Caco-2 (cell line): ENCODE data around the gene NEDD1. TPM values are rescaled to one million over a fixed set of nuclear protein-coding genes. Genes with fewer than 3 reads are reported as not detected.

Source experiments
- BruUV-seq: library from RNA; stranded (reverse); fragments of 400-500 nt; replicated peaks from 2 replicates; lab custom pipeline; 2021; lab: Mats Ljungman, UMichigan
- CTCF ChIA-PET: fragments of 300-600 bp; sonication (Branson Sonifier 250); formaldehyde crosslinking; loops from one replicate; lab custom pipeline; 2022; ENCODE audit warnings: antibody characterized with exemption; lab: Charles Lee
- POLR2A ChIA-PET: fragments of 300-600 bp; sonication (Branson Sonifier 250); formaldehyde crosslinking; loops from one replicate; lab custom pipeline; 2022; ENCODE audit warnings: antibody characterized with exemption; lab: Charles Lee
- DNase-seq, 2 experiments: peaks; one replicate each; pipeline versions ENCODE4 v3.0.0 to v3.0.0-alpha.2; 2020 to 2022
- H3K27me3 ChIP-seq: replicated peaks from 2 replicates; pipeline ENCODE4 v1.6.0; 2011; ENCODE audit warnings: low read length; ENCODE audit not compliant: control insufficient read depth, insufficient read depth
- H3K36me3 ChIP-seq: 2 replicates; pipeline ENCODE4 v1.5.1; 2011; ENCODE audit warnings: low read length; ENCODE audit not compliant: control insufficient read depth, insufficient read depth
- H3K4me1 ChIP-seq: fragments of 250-450 bp; sonication (Bioruptor Pico); 2 replicates; pipeline ENCODE4 v1.5.1; 2020; ENCODE audit warnings: mild to moderate bottlenecking
- H3K4me3 ChIP-seq: 2 replicates; pipeline ENCODE4 v1.5.1; 2011; ENCODE audit warnings: low read depth, mild to moderate bottlenecking, control low read depth, low read length
- H3K9me3 ChIP-seq: fragments of 250-450 bp; sonication (Bioruptor Pico); 2 replicates; pipeline ENCODE4 v1.5.1; 2020; ENCODE audit warnings: mild to moderate bottlenecking, moderate library complexity
- H3K27ac Mint-ChIP-seq: one replicate; pipeline ENCODE4 v1.8.0; 2022; ENCODE audit warnings: mixed read lengths; ENCODE audit not compliant: unreplicated experiment
- H3K27me3 Mint-ChIP-seq: one replicate; pipeline ENCODE4 v1.8.0; 2022; ENCODE audit warnings: mixed read lengths; ENCODE audit not compliant: insufficient read depth, unreplicated experiment
- H3K36me3 Mint-ChIP-seq: one replicate; pipeline ENCODE4 v1.8.0; 2022; ENCODE audit warnings: mild to moderate bottlenecking, mixed read lengths; ENCODE audit not compliant: insufficient read depth, unreplicated experiment
- H3K4me1 Mint-ChIP-seq: one replicate; pipeline ENCODE4 v1.8.0; 2022; ENCODE audit warnings: low read depth, mixed read lengths; ENCODE audit not compliant: unreplicated experiment
- H3K4me3 Mint-ChIP-seq: one replicate; pipeline ENCODE4 v1.8.0; 2022; ENCODE audit warnings: mild to moderate bottlenecking, moderate library complexity, mixed read lengths; ENCODE audit not compliant: unreplicated experiment
- H3K9me3 Mint-ChIP-seq: one replicate; pipeline ENCODE4 v1.8.0; 2022; ENCODE audit warnings: mixed read lengths; ENCODE audit not compliant: unreplicated experiment
- intact Hi-C: fragments of 100-400 bp; cut with micrococcal nuclease; formaldehyde crosslinking; loops from one replicate; pipeline ENCODE4 v1.10.0; 2022; ENCODE audit not compliant: unreplicated experiment
- total RNA-seq: library from RNA; stranded (reverse); gene quantifications from 2 replicates; pipeline ENCODE4 v1.2.3, GENCODE V29; 2022
- TF ChIP-seq, protein P1 (sequence below), 2 experiments: fragments of 200-600 bp in 1 of 2; IDR thresholded peaks; 1 replicate in 1 of 2; 2 replicates in 1 of 2; pipeline versions ENCODE4 v1.5.1 to v1.8.0; 2011 to 2022; ENCODE audit warnings: antibody characterized with exemption in 1 of 2, control low read depth in 1 of 2, inconsistent platforms in 1 of 2, low read depth in 1 of 2, low read length in 1 of 2, mild to moderate bottlenecking in 1 of 2, moderate library complexity in 1 of 2; ENCODE audit not compliant: insufficient read depth in 1 of 2, severe bottlenecking in 1 of 2, unreplicated experiment in 1 of 2

Gene NEDD1
- total RNA-seq, 1 experiment from 2014 or later: 21.9 TPM

DNA sequence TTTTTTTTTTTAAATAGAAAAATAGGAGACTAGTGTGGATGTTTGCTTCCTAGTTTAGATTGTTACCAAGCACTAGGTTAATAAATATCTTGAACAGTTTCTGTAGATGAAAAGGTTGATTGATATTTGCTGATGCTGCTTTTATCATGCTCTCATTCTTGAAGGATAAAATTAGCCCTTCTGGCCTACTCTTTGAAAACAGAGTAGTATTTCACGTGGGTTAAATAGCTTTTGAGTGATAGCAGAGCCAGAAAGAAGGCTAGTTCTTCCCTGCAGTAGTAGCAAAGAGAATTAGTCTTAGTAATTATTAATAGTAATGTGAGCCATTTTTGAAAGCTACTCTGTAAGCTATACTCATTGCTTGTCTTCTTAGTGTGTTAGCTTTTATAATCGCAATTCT lies 5.2 kb downstream of the NEDD1 start:
- Mint-ChIP-seq H3K36me3 (peaks cover 5% of the 10 kb centered on the region), H3K27ac (no peak overlapping the region), H3K27me3 (no peaks in the 10 kb centered on the region), H3K4me1 (peaks cover 14% of the 10 kb centered on the region), H3K4me3 (no peak overlapping the region), H3K9me3 (no peaks in the 10 kb centered on the region)
- CTCF ChIA-PET: no interaction called here
- Histone ChIP-seq H3K4me1 (0 out of 2 replicates have a peak, but pooled peaks cover 4% of the 10 kb centered on the region), H3K27me3 (no peaks in the 10 kb centered on the region), H3K36me3 (no peaks in the 10 kb centered on the region), H3K4me3 (no peak overlapping the region), H3K9me3 (no peaks in the 10 kb centered on the region)
- no peak for DNase-seq
- intact Hi-C loops: no loop called here
- POLR2A ChIA-PET: no interaction called here
- TF ChIP-seq, protein P1, sequence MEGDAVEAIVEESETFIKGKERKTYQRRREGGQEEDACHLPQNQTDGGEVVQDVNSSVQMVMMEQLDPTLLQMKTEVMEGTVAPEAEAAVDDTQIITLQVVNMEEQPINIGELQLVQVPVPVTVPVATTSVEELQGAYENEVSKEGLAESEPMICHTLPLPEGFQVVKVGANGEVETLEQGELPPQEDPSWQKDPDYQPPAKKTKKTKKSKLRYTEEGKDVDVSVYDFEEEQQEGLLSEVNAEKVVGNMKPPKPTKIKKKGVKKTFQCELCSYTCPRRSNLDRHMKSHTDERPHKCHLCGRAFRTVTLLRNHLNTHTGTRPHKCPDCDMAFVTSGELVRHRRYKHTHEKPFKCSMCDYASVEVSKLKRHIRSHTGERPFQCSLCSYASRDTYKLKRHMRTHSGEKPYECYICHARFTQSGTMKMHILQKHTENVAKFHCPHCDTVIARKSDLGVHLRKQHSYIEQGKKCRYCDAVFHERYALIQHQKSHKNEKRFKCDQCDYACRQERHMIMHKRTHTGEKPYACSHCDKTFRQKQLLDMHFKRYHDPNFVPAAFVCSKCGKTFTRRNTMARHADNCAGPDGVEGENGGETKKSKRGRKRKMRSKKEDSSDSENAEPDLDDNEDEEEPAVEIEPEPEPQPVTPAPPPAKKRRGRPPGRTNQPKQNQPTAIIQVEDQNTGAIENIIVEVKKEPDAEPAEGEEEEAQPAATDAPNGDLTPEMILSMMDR (IDR thresholded peaks at IDR 0.05; ENCODE audit: insufficient read depth in 1 of 2, low read depth in 1 of 2, low read length in 1 of 2, severe bottlenecking in 1 of 2, unreplicated experiment in 1 of 2): no peak
- BruUV-seq: no TSS peak

DNA sequence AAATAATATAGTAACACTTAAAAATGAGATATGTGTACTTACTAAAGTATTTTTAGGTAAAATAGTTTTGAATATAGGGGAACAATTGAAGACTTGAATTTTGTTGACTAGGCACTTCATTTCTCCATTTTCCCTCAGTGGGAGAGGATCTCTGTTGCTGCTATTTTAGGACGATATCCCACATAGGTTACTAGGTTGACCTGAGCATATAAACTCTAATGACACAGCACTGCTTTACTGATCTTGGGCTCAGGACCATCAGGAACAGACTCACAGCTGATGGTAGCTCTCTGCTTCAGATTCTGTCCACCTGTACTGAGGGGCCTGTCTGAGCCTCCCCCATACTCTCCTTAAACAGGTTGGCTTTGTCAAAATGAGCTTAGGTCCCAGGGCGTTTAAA lies 5.9 kb downstream of the NEDD1 start:
- intact Hi-C loops: no loop called here
- no peaks in the 10 kb centered on the region for H3K9me3 Mint-ChIP-seq
- DNase-seq: no peak
- POLR2A ChIA-PET: no interaction called here
- H3K27me3 ChIP-seq: no peaks in the 10 kb centered on the region
- no peaks in the 10 kb centered on the region for H3K27me3 Mint-ChIP-seq
- BruUV-seq: no TSS peak
- no peaks in the 10 kb centered on the region for H3K36me3 ChIP-seq
- H3K9me3 ChIP-seq: no peaks in the 10 kb centered on the region
- H3K4me3 ChIP-seq: no peak overlapping the region
- H3K27ac Mint-ChIP-seq: no peak overlapping the region
- CTCF ChIA-PET: interaction anchor here (0.6 kb wide), 1 partner anchor 698 kb away, joined by 3 read pairs; no protein-coding TSS in a partner anchor
- H3K36me3 Mint-ChIP-seq: peaks cover 5% of the 10 kb centered on the region
- H3K4me3 Mint-ChIP-seq: no peak overlapping the region
- TF ChIP-seq, protein P1 (IDR thresholded peaks at IDR 0.05; ENCODE audit: insufficient read depth in 1 of 2, low read depth in 1 of 2, low read length in 1 of 2, severe bottlenecking in 1 of 2, unreplicated experiment in 1 of 2): no peak
- H3K4me1 Mint-ChIP-seq: peaks cover 14% of the 10 kb centered on the region
- H3K4me1 ChIP-seq: 0 out of 2 replicates have a peak, but pooled peaks cover 4% of the 10 kb centered on the region

DNA sequence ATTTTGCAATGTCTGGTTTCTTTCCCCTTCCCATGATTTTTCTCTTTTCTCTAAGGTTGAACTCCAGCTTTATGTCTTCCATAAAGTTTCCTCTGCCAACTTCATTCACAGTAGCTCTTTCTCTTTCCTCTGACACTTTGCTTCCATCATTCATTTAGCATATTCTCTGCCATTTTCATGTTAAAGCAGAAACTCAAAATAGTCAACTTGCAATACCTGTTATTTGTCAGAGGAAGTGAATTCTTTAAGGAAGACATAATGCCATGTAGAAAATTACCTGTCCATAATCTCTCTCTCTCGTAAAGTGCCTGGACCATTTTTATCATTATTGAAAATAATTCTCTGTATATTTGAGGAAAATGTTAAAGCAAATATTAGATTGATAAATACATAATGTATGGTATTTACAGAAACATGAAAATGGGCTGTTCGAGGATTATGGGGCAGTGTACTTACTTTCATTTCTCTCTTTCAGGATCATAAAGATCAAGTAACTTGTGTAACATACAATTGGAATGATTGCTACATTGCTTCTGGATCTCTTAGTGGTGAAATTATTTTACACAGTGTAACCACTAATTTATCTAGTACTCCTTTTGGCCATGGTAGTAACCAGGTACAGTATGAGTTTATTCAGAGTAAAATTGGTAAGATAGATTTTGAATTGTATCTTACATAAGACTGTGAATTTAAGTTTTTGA lies 12.6 kb downstream of the NEDD1 start:
- H3K27ac Mint-ChIP-seq: no peak overlapping the region
- no peaks in the 10 kb centered on the region for H3K36me3 ChIP-seq
- peaks cover 10% of the 10 kb centered on the region for H3K9me3 Mint-ChIP-seq
- ChIA-PET POLR2A (no interaction called here), CTCF (no interaction called here)
- H3K4me3 Mint-ChIP-seq: no peak overlapping the region
- intact Hi-C loops: no loop called here
- H3K27me3 Mint-ChIP-seq: no peaks in the 10 kb centered on the region
- no peaks in the 10 kb centered on the region for H3K27me3 ChIP-seq
- peaks cover 6% of the 10 kb centered on the region for H3K4me1 Mint-ChIP-seq
- TF ChIP-seq, protein P1 (IDR thresholded peaks at IDR 0.05; ENCODE audit: insufficient read depth in 1 of 2, low read depth in 1 of 2, low read length in 1 of 2, severe bottlenecking in 1 of 2, unreplicated experiment in 1 of 2): no peak
- DNase-seq: no peak
- H3K4me3 ChIP-seq: no peak overlapping the region
- no TSS peak for BruUV-seq
- H3K4me1 ChIP-seq: no peaks in the 10 kb centered on the region
- no peaks in the 10 kb centered on the region for H3K9me3 ChIP-seq
- H3K36me3 Mint-ChIP-seq: peaks cover 12% of the 10 kb centered on the region
